GM12878 (cell line): ENCODE measurements around the gene PATZ1.

Experiments used
- SIN3A ChIP-seq: IDR thresholded peaks from 2 replicates; pipeline ENCODE4 v1.6.1; 2012; ENCODE audit warnings: low read depth, low read length, improper control_type of control experiment
- SMC3 ChIP-seq: IDR thresholded peaks from 2 replicates; pipeline ENCODE4 v1.6.1; 2011; ENCODE audit warnings: low read length, improper control_type of control experiment, borderline replicate concordance
- TF ChIP-seq, protein P1 (sequence below), 3 experiments: IDR thresholded peaks in 2 of 3; conservative IDR thresholded peaks in 1 of 3; 2 replicates each; pipeline ENCODE4 v1.5.1; 2011; ENCODE audit warnings: low read depth in 3 of 3, low read length in 3 of 3, mild to moderate bottlenecking in 3 of 3, control low read depth in 2 of 3, moderate library complexity in 2 of 3, inconsistent platforms in 1 of 3, mixed read lengths in 1 of 3; ENCODE audit not compliant: control insufficient read depth in 2 of 3, insufficient read depth in 1 of 3; ENCODE audit errors: extremely low read depth in 1 of 3
- TF ChIP-seq, protein P2 (sequence below): IDR thresholded peaks from 2 replicates; pipeline ENCODE4 v1.6.1; 2012; ENCODE audit warnings: mild to moderate bottlenecking, low read depth, low read length
- TF ChIP-seq, protein P3 (sequence below): fragments of 450-650 bp; formaldehyde crosslinking; IDR thresholded peaks from 2 replicates; pipeline ENCODE4 v1.4.0; 2022; ENCODE audit warnings: mild to moderate bottlenecking, moderate library complexity

DNA sequence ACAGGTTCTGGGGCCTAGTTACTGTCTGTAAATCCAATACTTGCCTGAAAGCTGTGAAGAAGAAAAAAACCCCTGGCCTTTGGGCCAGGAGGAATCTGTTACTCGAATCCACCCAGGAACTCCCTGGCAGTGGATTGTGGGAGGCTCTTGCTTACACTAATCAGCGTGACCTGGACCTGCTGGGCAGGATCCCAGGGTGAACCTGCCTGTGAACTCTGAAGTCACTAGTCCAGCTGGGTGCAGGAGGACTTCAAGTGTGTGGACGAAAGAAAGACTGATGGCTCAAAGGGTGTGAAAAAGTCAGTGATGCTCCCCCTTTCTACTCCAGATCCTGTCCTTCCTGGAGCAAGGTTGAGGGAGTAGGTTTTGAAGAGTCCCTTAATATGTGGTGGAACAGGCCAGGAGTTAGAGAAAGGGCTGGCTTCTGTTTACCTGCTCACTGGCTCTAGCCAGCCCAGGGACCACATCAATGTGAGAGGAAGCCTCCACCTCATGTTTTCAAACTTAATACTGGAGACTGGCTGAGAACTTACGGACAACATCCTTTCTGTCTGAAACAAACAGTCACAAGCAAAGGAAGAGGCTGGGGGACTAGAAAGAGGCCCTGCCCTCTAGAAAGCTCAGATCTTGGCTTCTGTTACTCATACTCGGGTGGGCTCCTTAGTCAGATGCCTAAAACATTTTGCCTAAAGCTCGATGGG is 67.4 kb downstream of the PATZ1 start:
- TF ChIP-seq, protein P1, sequence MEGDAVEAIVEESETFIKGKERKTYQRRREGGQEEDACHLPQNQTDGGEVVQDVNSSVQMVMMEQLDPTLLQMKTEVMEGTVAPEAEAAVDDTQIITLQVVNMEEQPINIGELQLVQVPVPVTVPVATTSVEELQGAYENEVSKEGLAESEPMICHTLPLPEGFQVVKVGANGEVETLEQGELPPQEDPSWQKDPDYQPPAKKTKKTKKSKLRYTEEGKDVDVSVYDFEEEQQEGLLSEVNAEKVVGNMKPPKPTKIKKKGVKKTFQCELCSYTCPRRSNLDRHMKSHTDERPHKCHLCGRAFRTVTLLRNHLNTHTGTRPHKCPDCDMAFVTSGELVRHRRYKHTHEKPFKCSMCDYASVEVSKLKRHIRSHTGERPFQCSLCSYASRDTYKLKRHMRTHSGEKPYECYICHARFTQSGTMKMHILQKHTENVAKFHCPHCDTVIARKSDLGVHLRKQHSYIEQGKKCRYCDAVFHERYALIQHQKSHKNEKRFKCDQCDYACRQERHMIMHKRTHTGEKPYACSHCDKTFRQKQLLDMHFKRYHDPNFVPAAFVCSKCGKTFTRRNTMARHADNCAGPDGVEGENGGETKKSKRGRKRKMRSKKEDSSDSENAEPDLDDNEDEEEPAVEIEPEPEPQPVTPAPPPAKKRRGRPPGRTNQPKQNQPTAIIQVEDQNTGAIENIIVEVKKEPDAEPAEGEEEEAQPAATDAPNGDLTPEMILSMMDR (IDR thresholded peaks at IDR 0.05 in 2 of 3, conservative IDR thresholded peaks at IDR 0.05 in 1 of 3; ENCODE audit: control insufficient read depth in 2 of 3, extremely low read depth in 1 of 3, insufficient read depth in 1 of 3, low read depth in 3 of 3, low read length in 3 of 3), result no peak
- TF ChIP-seq, protein P2, sequence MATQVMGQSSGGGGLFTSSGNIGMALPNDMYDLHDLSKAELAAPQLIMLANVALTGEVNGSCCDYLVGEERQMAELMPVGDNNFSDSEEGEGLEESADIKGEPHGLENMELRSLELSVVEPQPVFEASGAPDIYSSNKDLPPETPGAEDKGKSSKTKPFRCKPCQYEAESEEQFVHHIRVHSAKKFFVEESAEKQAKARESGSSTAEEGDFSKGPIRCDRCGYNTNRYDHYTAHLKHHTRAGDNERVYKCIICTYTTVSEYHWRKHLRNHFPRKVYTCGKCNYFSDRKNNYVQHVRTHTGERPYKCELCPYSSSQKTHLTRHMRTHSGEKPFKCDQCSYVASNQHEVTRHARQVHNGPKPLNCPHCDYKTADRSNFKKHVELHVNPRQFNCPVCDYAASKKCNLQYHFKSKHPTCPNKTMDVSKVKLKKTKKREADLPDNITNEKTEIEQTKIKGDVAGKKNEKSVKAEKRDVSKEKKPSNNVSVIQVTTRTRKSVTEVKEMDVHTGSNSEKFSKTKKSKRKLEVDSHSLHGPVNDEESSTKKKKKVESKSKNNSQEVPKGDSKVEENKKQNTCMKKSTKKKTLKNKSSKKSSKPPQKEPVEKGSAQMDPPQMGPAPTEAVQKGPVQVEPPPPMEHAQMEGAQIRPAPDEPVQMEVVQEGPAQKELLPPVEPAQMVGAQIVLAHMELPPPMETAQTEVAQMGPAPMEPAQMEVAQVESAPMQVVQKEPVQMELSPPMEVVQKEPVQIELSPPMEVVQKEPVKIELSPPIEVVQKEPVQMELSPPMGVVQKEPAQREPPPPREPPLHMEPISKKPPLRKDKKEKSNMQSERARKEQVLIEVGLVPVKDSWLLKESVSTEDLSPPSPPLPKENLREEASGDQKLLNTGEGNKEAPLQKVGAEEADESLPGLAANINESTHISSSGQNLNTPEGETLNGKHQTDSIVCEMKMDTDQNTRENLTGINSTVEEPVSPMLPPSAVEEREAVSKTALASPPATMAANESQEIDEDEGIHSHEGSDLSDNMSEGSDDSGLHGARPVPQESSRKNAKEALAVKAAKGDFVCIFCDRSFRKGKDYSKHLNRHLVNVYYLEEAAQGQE, result no peak
- no peak for TF ChIP-seq SIN3A
- TF ChIP-seq SMC3, result no peak
- TF ChIP-seq, protein P3, sequence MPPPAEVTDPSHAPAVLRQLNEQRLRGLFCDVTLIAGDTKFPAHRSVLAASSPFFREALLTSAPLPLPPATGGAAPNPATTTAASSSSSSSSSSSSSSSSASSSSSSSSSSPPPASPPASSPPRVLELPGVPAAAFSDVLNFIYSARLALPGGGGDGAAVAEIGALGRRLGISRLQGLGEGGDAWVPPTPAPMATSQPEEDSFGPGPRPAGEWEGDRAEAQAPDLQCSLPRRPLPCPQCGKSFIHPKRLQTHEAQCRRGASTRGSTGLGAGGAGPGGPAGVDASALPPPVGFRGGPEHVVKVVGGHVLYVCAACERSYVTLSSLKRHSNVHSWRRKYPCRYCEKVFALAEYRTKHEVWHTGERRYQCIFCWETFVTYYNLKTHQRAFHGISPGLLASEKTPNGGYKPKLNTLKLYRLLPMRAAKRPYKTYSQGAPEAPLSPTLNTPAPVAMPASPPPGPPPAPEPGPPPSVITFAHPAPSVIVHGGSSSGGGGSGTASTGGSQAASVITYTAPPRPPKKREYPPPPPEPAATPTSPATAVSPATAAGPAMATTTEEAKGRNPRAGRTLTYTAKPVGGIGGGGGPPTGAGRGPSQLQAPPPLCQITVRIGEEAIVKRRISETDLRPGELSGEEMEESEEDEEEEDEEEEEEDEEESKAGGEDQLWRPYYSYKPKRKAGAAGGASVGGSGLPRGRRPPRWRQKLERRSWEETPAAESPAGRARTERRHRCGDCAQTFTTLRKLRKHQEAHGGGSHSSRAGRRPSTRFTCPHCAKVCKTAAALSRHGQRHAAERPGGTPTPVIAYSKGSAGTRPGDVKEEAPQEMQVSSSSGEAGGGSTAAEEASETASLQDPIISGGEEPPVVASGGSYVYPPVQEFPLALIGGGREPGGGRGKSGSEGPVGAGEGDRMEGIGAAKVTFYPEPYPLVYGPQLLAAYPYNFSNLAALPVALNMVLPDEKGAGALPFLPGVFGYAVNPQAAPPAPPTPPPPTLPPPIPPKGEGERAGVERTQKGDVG (CRISPR knock-in tag), result no peak
